GM21717 (cell line): Measurements from ENCODE around the gene USP9X.
"Not testable (repeated sequence)": the region's sequence is repeated elsewhere in the genome, so short reads cannot be mapped to it uniquely, and the experiment has no call there.

Experiments used
- ATAC-seq: cut with Tn5 transposase; IDR thresholded peaks from one replicate; pipeline ENCODE4 v1.9.1; 2021; ENCODE audit warnings: mild to moderate bottlenecking, moderate library complexity; ENCODE audit not compliant: unreplicated experiment

Gene USP9X

GRCh38 chrX:41122664-41123257 lies 37.5 kb downstream of the USP9X start:
- no peak for ATAC-seq

- no peak for ATAC-seq
Measured at GRCh38 chrX:41127477-41128192, 42.4 kb downstream of the USP9X start.

- ATAC-seq = no peak
Measured at GRCh38 chrX:41128955-41129354, 43.7 kb downstream of the USP9X start.

- ATAC-seq = no peak
Measured at GRCh38 chrX:41131766-41132165, 46.5 kb downstream of the USP9X start.

- no peak for ATAC-seq
Measured at GRCh38 chrX:41133551-41133950, 48.3 kb downstream of the USP9X start.

DNA sequence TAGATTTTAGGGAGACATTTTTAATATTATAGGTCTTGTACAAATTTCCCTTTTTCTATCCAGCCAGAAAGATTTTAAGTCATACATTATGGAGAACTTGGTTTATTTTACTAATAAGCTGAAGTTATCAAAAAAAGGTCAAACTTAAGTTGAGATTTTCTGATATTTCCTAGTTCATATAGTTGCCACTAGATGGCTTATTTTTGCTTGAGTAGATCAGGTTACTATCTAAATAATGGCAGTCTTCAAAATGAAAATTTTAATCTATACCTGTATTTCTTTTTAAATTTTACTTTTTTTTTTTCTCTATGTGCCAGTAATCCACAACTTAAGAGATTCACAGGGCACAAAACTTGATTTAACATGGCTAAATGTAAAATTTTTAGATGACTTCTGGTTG lies 52.3 kb downstream of the USP9X start:
- no peak for ATAC-seq

- no peak for ATAC-seq
Measured at GRCh38 chrX:41142130-41142910, 57.1 kb downstream of the USP9X start.

DNA sequence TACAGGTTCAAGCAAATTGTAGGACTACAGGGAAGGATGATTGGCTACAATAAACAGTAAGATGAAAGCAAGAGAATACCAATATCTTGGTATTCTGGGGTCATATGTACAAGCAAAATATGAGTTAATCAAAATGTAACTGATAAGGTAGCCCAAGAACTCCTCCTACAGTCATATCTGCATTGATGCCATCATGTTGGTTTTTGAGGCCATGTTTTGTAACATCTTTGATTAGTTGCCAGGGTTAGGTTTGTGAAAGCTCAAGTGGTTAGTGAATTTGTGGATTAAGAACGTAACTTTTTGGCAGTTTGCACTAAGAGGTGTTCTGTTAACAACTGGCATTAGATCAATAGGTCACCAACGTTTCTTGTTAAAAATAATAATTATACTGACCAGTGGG lies 59.6 kb downstream of the USP9X start:
- no peak for ATAC-seq

DNA sequence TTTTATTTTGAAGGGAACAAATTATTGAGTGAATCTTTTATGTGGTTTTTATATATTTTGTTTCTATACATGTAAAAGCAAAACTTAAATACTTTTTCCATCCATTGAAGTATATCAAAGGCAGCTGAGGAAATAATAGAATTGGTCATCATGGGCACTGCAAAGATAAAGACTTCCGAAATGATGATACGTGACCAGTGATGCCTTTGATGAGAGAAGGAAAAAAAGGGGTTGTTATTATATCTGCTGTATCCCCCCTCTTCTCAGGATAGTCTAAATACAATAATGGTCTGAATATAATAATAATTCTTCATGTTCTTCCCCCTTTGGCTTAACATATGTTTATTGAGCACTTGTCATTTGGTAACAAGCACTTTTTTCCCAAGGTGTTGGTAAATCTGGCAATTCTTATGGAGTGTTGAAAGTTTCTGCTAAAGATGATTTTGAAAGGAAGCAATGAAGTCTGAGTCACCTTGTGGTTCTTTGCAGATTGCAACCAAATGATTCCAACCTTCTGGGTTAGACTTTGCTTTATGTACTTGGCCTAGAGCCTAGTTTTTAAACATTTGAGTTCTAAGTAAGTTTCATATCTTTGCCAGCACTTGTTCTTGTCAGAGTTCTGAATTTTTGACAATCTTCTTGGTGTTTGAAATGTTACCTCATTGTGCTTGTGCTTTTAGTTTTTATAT lies 60.8 kb downstream of the USP9X start:
- no peak for ATAC-seq

GRCh38 chrX:41148553-41148952 lies 63.3 kb downstream of the USP9X start:
- ATAC-seq = no peak

DNA sequence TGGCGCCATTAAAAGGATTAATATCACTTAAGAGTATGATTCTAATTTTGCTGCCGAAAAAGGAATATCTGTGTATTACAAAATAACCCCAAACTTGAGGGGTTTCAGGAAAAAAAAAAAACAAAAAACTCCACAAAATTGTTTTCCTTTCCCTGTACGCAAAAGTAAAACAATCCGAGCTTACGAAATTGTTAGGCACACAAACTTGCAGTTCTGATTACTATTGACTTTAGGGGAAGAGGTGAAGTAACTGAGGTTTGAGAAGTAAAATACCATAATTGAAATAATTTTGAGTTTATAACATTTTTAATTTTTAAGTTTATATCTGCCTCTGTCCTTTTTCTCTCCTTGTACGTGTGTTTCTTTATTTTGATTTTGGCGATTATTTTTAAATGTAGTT lies 64.8 kb downstream of the USP9X start:
- ATAC-seq = no peak

GRCh38 chrX:41151726-41152125 lies 66.5 kb downstream of the USP9X start:
- not testable (repeated sequence) for ATAC-seq

GRCh38 chrX:41152221-41152620 lies 67.0 kb downstream of the USP9X start:
- no peak for ATAC-seq

- no peak for ATAC-seq
Measured at GRCh38 chrX:41153448-41153847, 68.2 kb downstream of the USP9X start.

DNA sequence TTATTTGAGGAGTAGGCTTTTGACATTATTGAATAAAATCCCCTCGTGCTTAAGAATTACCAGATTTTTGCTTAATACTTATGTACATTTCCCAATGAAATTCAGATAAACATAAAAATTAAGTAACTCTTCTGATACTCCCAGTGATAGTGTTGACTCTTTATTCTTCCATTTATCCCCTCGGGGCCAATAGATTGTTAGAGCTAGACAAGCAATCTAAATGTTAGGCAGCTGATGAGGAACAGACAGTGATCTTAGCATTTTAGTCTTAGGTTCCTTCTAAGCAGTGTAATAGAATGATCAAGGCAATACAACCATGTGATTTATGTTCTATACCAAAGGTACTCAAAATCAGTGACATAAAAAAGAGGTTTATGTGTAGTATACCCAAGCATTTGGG lies 68.7 kb downstream of the USP9X start:
- no peak for ATAC-seq

DNA sequence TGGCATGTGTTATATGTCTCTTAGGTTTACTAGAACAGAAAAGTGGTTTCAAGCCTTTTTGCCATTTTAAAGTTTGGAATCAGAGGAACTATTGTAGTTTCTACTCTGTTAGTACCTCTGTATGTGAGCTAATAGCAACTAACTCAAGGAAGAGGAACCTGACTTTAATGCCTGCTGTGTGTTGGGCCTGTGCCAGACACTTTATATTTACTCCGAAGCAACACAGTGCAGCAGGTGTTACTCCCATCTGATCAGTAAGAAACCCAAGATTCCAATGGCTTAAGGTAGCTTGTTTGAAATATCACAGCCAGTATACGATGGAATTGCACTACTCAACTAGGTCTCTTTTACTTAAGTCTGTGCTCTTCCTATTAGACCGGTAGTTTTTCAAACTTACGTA lies 79.2 kb downstream of the USP9X start:
- ATAC-seq = no peak

GRCh38 chrX:41167888-41168287 lies 82.6 kb downstream of the USP9X start:
- no peak for ATAC-seq

DNA sequence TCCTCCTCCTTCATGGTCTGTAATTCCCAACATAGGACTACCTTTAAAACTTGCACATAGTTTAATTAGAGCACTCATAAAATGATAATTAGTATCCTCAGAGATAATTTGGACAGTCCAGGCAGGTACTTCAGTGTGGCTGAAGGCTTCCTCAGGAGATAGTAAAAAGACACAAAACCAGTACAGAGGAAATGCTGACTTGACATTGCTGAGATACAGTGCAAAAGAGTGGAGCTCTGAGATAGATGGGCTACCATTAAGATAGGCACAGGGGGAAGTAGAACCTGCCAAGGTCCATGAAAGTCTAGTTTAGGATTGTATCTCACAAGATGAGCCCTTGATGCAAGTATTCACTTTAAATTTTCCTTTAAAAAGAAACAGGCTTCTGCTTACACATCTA lies 91.0 kb downstream of the USP9X start:
- ATAC-seq = no peak

- ATAC-seq = no peak
Measured at GRCh38 chrX:41177297-41177696, 92.1 kb downstream of the USP9X start.

- no peak for ATAC-seq
Measured at GRCh38 chrX:41178201-41178600, 93.0 kb downstream of the USP9X start.

GRCh38 chrX:41180194-41180908 lies 95.1 kb downstream of the USP9X start:
- no peak for ATAC-seq
